GM18867 (cell line): ENCODE measurements around the gene CLCN4.

ENCODE experiments used
- ATAC-seq: cut with Tn5 transposase; IDR thresholded peaks from one replicate; pipeline ENCODE4 v1.9.1; 2021; ENCODE audit warnings: mild to moderate bottlenecking, moderate library complexity; ENCODE audit not compliant: unreplicated experiment

The CLCN4 gene

GRCh38 chrX:10129229-10129628 is 27.5 kb upstream of the CLCN4 start:
- no peak for ATAC-seq

DNA sequence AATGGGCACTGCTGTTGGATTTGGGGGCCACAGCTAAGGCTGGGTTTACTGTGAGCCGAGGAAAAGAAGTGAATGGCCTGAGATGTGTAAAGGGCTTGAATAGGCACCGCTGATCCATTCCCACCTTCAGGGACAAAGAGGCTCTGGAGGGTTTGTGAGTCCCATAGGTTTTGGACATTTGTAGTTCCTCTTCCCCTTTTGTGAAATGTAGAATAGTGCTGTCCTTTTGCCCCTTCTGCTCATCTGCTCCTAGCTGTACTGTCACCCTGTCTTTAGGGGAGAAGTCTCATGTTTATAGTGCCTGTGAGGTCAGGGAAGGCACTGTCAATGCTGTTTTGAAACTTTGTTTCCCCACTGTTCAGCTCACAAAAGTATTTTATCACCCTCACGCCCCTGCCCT is 26.4 kb upstream of the CLCN4 start:
- no peak for ATAC-seq

DNA sequence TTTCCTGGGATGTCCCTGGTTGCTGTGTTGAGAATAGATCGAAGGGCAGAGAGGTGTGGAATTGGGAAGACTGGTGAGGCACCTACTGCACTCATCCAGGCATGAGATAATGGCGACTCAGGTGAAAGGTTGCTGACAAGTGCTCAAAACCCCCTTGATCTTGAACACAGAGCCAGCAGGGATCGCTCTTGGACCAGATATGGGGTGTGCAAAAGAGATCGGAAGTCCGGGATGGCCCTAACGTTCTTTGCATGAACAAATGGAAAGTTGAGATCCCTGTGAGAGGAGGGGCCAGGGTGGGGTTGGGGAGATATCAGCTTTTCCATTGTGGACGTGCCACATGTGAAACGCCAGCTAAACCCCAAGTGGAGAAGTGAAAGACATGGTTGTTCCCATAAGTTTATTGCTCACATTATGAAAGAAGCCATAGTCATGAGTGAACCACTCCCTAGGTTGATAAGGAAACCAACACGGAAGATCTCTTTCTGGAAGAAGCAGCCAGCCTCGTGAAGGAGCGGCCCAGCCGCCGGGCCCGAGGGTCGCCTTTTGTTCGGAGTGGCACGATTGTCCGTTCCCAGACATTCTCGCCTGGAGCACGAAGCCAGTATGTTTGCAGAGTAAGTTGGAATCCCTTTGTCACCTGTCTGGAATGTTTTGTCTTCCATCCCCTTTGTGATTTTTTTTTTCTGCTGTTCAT is 22.6 kb upstream of the CLCN4 start:
- ATAC-seq: no peak

GRCh38 chrX:10134921-10135320 is 21.9 kb upstream of the CLCN4 start:
- ATAC-seq: no peak

DNA sequence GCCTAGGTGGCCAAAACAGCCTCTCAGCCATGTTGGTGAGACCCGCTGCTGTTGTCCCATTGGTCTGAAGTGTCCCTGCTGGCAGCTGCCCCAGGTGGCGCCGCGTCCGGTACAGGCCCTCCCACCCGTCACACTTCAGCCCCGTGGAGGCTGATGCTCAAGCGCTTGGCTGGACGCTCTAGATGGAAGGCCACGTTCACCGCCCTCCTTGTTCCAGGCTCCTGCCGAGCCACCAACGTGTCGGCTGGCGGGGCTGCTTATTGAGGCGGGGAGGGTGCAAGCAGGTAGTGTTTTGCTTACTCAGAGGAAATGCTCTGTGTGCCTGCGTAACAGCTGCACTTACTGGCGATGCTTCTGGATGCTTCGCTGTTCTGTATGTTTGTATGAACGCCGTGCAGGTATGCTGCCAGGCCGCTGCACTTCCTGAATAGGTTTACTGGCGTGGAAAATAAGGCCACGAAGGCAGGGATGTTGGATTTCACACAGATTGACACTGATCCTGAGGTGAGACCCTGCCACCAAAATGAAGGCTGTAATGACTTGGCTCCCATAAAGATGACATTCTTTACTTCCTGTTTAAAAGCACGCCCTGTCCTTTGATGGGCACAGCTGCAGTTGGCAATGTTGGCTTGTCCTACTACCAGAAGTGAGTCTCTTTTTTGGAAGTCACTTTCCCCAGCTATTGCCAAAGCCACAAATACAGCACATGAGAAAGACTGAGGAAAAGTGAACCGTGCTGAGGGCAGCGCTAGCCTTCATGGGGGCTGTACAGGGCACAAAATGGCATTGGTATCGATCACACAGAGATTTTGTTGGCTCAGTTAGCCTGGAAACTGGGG is 21.0 kb upstream of the CLCN4 start:
- ATAC-seq: no peak

- no peak for ATAC-seq
Measured at GRCh38 chrX:10138726-10139125, 18.0 kb upstream of the CLCN4 start.

- no peak for ATAC-seq
Measured at GRCh38 chrX:10140264-10140663, 16.5 kb upstream of the CLCN4 start.

GRCh38 chrX:10142041-10142599 is 14.7 kb upstream of the CLCN4 start:
- no peak for ATAC-seq

GRCh38 chrX:10143071-10143983 is 13.4 kb upstream of the CLCN4 start:
- ATAC-seq: no peak

DNA sequence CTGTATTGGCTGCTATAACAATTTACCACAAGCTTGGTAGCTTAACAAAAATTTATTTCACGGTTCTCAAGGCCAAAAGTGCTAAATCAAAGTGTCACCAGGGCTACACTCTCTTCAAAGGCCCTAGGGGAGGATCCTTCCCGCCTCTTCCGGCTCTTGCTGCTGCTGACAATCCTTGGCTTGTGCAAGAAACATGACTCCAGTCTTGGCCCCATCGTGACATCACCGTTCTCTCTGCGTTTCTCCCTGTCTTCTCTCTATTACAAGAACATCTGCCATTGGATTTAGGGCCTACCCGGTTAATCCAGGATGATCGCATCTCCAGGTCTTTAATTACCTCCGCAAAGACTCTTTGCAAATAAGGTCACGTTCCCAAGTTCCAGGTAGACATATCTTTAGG is 10.4 kb upstream of the CLCN4 start:
- no peak for ATAC-seq

DNA sequence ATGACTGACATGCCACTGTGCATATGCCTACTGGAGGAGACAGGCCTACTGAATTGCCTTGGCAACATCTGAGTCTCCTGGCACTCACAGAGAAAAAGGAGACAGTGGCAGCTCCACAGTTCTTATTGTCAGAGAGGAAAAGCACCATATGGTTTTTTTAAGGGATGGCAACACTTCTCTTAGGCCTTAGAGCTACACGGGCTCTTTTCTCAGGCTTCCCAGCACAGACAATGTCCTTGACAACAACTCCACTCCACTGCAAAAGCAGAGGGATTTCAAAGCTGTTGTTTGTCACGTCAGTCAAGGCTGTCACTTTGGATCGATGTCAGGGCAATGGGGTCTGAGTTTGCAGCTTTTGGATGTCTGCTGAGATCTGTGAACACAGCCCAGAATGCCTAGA is 4.7 kb upstream of the CLCN4 start:
- no peak for ATAC-seq

DNA sequence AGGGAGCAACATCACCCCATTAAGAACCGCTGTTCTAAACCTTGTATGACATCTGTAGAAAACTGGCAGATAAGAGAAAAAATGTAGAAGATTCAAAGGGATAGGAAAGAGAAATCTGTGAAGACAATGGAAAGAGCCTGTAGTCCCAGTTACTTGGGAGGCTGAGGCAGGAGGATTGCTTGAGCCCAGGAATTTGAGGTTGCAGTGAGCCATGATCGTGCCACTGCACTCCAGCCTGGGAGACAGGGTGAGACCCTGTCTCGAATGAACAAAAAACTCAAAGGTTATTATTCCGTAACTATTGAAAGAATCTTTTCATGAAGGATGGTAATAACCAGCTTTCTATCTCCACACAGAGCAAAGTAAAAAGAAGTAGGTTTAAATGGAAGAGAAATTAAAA is 1.6 kb upstream of the CLCN4 start:
- ATAC-seq: no peak

- ATAC-seq: no peak
Measured at GRCh38 chrX:10157032-10157341, 212 bp downstream of the CLCN4 start.

DNA sequence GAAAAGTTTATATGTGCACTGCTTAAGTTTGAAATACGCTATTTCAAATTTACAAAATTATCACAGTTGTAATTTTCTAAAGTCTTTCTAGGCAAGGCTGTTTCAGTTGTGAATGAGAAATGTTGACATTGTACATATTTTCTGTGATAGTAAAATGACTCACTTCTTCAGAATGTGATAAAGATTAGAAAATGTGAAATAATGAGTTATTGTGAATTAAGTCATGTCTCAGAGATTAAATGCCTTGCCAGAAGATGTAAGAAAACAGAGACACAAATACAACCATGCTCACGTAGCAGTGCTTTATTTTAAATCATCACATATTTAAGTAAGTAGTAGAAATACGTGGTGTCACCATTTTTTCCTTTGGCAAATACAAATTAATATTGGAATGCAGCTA is 768 bp downstream of the CLCN4 start:
- no peak for ATAC-seq

- no peak for ATAC-seq
Measured at GRCh38 chrX:10158279-10159144, 1.7 kb downstream of the CLCN4 start.

- ATAC-seq: no peak
Measured at GRCh38 chrX:10159145-10159468, 2.3 kb downstream of the CLCN4 start.

GRCh38 chrX:10160211-10160610 is 3.4 kb downstream of the CLCN4 start:
- no peak for ATAC-seq

DNA sequence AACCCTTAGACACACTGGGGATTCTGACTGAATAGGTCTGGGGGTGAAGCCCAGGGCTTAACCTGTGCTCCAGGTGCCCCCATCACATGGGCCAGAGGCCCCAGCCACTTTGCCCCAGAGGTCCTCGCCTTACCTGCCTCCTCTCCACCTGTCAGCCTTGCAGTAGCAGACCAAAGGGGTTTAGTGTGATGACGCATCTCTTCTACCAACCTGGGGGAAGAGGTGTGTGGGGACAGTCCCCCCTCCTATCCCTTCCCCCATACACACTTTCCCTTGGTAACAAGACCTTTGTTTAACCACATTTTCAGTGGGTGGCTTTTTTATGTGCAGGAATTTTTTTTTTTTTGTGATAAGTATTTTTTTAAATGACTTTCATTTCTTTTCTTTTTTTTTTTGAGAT is 6.3 kb downstream of the CLCN4 start:
- no peak for ATAC-seq

DNA sequence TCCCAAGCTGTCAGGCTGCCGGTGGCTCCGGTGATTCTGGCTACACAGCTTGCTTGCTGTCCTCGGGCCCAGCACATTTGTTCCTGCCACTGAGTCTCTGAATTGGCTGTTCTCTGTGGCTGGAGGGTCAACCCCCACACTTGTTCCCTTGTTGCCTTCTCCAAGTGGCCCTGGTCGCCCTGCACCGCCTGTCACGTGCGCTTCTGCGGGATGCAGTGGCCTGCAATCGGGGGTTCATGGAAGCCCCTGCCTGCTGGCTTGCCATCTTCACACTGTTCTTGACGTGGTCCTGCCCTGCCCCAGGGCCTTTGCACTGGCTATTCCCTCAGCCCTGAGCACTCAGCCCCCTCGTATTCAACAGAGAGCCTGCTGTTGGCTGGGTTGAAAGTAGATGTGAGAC is 8.1 kb downstream of the CLCN4 start:
- ATAC-seq: no peak

- ATAC-seq: no peak
Measured at GRCh38 chrX:10165580-10166247, 8.9 kb downstream of the CLCN4 start.
